Right cardiac atrium (tissue), 5 donors: ENCODE results near the gene FAM20C. TPM values are rescaled to one million over a fixed set of nuclear protein-coding genes. Genes with fewer than 3 reads are reported as not detected.
"Not testable (repeated sequence)": the region's sequence is repeated elsewhere in the genome, so short reads cannot be mapped to it uniquely, and the experiment has no call there.

Experiments
- ATAC-seq, 2 donors: fragments of 200-7000 bp; cut with Tn5 transposase; one replicate each; pipeline versions ENCODE4 v1.8.0 to v1.9.1; 2020; ENCODE audit warnings: moderate library complexity in 2 of 2, mild to moderate bottlenecking in 1 of 2
- DNase-seq, 3 donors: peaks; one replicate each; pipeline ENCODE4 v3.0.0-alpha.2; 2020
- H3K27ac ChIP-seq: one replicate; pipeline ENCODE4 v1.5.1; 2013; ENCODE audit warnings: mild to moderate bottlenecking, low read length, control low read depth, moderate library complexity
- H3K27me3 ChIP-seq: one replicate; pipeline ENCODE4 v1.6.1; 2013; ENCODE audit not compliant: control insufficient read depth, insufficient read depth
- H3K4me1 ChIP-seq: one replicate; pipeline ENCODE4 v1.6.1; 2013; ENCODE audit warnings: low read length; ENCODE audit not compliant: control insufficient read depth, insufficient read depth
- H3K4me3 ChIP-seq: one replicate; pipeline ENCODE4 v1.5.1; 2013; ENCODE audit warnings: low read length, control low read depth
- H3K9me3 ChIP-seq: one replicate; pipeline ENCODE4 v1.6.1; 2013; ENCODE audit warnings: low read length; ENCODE audit not compliant: control insufficient read depth
- WGBS: extraction: QIAGEN DNeasy Blood & Tissue Kit; methylation state at CpG from one replicate; pipeline ENCODE4 v1.1.7; 2013; 5-methylcytosine and 5-hydroxymethylcytosine counted together
- intact Hi-C, 4 donors: fragments of 100-400 bp; cut with DNase I; formaldehyde crosslinking; loops; one replicate each; pipeline versions ENCODE4 v1.11.0 to v1.14.0; 2022 to 2023
- polyA plus RNA-seq: library from polyadenylated mRNA; stranded (reverse); fragments of 200-250 nt; gene quantifications from one replicate; pipeline ENCODE4 v1.2.3, GENCODE V29; 2013
- total RNA-seq, 4 donors: library from RNA; stranded (reverse); fragmentation: NEBNext Ultra II Directional; extraction: Animal tissue kit (Norgen Biotek cat#: 25700); gene quantifications; one replicate each; pipeline ENCODE4 v1.2.1, GENCODE V29; 2021
- donor health status: healthy with polysubstance abuse.
- donor health status: DM: no; HTN: yes; CAD: no.
- donor health status: DM: no; HTN: no; CAD: no.
- donor health status: DM: no; HTN: yes; CAD: no; lungs with severe emphysema.
- donor health status: DM: yes; HTN: yes; CAD: no.

The FAM20C gene
- total and polyA plus RNA-seq, 5 donors, result 17.6 to 46.3 (median 29.7) TPM

DNA sequence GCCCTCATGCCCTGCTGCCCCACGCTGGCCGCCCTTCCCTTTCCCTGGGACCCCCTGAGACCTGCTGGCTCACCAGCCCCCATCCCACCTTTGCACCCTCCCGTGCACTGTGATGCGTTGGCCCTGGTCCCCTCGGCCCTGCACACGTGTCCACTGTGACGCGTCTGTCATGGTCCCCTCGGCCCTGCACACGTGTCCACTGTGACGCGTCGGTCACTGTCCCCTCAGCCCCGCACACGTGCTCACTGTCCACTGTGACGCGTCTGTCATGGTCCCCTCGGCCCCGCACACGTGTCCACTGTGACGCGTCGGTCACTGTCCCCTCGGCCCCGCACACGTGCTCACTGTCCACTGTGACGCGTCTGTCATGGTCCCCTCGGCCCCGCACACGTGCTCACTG, 14.0 kb downstream of the FAM20C start:
- H3K27ac ChIP-seq, H3K27me3 ChIP-seq, H3K4me3 ChIP-seq, H3K9me3 ChIP-seq, ATAC-seq, H3K4me1 ChIP-seq, intact Hi-C loops: not testable (repeated sequence)
- WGBS, result 96% methylated on average over 31 of the region's 31 CpGs
- peak in 1 of 3 donors; percentile 55 for DNase-seq

DNA sequence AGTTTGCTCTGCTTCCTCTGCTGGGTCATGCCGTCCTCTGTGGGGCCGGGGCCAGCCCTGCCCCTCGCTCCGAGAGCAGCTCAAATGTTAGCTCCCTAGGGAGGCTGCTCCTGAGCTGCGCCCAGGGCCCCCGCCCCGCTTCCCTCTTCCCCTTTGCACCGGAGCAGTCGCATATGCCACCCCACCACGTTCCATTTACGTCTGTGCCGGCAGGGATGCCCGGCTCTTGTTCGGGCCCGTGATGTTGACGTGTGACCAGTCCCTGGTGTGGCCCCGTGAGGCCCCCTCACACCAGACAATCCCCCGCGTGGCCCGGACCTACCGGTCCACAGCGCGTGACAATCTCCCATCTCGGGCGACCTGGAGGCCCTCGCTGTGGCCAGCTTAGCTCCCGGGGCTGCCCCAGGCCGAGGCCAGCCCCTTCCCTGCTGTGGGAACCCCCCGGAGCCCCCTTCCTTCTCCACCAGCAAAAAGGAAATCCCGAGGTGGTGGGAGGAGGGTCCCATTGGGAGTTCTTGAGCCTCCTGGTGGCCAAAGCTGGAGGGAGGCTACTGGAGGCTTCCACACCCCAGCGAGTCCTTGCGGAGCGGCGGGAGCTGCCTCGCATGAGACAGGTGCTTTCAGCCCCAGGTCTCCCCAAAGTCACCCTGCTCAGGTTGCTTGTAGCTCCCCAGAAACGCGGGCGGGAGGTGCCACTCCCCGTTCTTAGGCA, 15.2 kb downstream of the FAM20C start:
- H3K27ac ChIP-seq, result no peak overlapping the region
- WGBS, result 89% methylated on average over 39 of the region's 39 CpGs
- intact Hi-C loops, result no loop called here
- no peak overlapping the region for H3K4me3 ChIP-seq
- H3K27me3 ChIP-seq, result no peaks in the 10 kb centered on the region
- no peak for ATAC-seq
- H3K4me1 ChIP-seq, result no peaks in the 10 kb centered on the region
- peak in 1 of 3 donors; percentile 55 for DNase-seq
- no peaks in the 10 kb centered on the region for H3K9me3 ChIP-seq

DNA sequence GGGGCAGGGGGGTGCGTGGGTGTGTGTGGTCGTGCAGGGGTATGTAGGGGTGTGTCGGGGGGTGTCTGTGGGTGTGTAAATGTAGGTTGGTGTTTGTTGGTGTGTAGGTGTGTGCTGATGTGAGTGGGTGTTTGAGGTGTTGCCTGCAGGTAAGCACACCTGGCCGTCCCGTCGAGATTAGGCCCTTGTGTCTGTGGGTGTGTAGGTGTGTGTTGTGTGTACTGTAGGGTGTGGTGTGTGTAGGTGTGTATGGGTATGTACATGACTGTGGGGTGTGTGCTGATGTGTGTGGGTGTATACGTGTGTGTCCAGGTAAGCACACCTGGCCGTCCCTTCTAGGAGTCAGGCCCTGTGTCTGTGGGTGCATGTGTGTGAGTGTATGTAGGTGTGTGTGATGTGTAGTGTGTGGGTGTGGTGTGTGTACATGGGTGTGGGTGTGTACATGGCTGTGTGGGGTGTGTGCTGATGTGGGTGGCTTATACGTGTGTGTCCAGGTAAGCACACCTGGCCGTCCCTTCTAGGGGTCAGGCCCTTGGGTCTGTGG, 15.8 kb downstream of the FAM20C start:
- no peaks in the 10 kb centered on the region for H3K4me1 ChIP-seq
- no peak overlapping the region for H3K27ac ChIP-seq
- intact Hi-C loops, result no loop called here
- DNase-seq (no peak), ATAC-seq (no peak)
- 89% methylated on average over 10 of the region's 10 CpGs for WGBS
- H3K27me3 ChIP-seq, result no peaks in the 10 kb centered on the region
- no peak overlapping the region for H3K4me3 ChIP-seq
- no peaks in the 10 kb centered on the region for H3K9me3 ChIP-seq

DNA sequence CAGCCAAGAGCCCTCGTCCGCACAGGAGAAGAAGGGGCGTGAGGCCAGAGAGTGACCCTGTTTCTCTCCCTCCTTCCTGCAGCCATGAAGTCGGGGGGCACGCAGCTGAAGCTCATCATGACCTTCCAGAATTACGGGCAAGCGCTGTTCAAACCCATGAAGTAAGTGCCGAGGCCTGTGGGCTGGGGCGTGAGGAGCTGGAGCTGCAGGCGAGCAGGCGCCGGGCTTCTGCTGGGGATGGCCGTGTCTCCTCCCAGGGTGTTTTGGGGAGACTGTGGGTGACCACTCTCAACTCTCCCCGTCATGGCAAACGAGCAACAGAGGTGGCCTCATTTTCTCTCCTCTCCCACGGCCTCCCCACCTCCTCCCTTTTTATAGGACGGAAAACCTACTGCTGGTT, 16.4 kb downstream of the FAM20C start:
- Histone ChIP-seq H3K4me1 (no peaks in the 10 kb centered on the region), H3K9me3 (no peaks in the 10 kb centered on the region), H3K27ac (no peak overlapping the region), H3K27me3 (no peaks in the 10 kb centered on the region), H3K4me3 (no peak overlapping the region)
- no peak for ATAC-seq
- DNase-seq, result peak in 1 of 3 donors; percentile 6
- WGBS, result 94% methylated on average over 17 of the region's 17 CpGs
- intact Hi-C loops, result no loop called here

DNA sequence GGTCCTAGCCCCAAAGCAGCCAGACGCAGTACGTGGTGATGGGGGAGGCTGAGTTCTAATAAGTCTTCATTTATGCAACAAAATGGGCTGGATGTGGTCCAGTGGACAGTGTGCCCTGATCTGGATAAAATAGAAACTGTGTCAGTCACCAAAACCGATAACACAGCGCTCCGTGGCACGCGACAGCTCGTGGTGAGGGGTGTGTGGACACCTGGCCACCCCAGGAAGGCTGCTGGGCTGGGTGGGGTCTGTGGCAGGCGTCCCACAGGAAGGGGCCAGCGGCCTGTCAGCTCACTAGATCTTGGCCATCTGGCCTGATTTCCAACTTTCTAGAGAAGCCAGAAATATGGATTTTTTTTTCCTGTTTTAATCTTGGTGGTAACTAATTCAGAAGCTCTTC, 17.0 kb downstream of the FAM20C start:
- intact Hi-C loops, result no loop called here
- H3K27me3 ChIP-seq, result no peaks in the 10 kb centered on the region
- no peak overlapping the region for H3K4me3 ChIP-seq
- H3K27ac ChIP-seq, result no peak overlapping the region
- H3K4me1 ChIP-seq, result no peaks in the 10 kb centered on the region
- 66% methylated on average over 10 of the region's 10 CpGs for WGBS
- DNase-seq (peak in 1 of 3 donors; percentile 44), ATAC-seq (no peak)
- H3K9me3 ChIP-seq, result no peaks in the 10 kb centered on the region

DNA sequence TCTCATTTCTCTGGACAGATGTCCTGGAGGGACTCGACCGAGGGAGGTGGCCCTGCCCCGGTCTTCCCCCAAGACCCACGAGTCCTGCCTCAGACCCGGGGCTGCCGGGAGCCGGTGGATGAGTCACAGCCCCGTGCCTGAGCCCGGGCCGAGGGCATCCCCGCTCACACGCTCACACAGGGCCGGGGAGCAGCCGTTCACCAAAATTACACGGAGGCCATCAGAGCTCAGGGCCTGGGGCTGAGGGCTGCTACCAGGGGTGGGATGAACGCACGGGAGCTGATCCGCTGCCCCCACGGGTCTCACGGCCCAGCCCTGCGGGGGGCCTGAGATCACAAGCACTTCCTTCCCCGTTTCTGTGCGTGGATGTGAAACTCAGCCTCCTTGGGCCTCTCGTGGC, 17.5 kb downstream of the FAM20C start:
- 78% methylated on average over 24 of the region's 24 CpGs for WGBS
- no peaks in the 10 kb centered on the region for H3K27me3 ChIP-seq
- DNase-seq (peak in 1 of 3 donors; percentile 60), ATAC-seq (peak in 1 of 2 donors; percentile 23)
- H3K9me3 ChIP-seq, result no peaks in the 10 kb centered on the region
- intact Hi-C loops, result no loop called here
- H3K27ac ChIP-seq, result no peak overlapping the region
- H3K4me3 ChIP-seq, result no peak overlapping the region
- peaks cover 2% of the 10 kb centered on the region for H3K4me1 ChIP-seq

DNA sequence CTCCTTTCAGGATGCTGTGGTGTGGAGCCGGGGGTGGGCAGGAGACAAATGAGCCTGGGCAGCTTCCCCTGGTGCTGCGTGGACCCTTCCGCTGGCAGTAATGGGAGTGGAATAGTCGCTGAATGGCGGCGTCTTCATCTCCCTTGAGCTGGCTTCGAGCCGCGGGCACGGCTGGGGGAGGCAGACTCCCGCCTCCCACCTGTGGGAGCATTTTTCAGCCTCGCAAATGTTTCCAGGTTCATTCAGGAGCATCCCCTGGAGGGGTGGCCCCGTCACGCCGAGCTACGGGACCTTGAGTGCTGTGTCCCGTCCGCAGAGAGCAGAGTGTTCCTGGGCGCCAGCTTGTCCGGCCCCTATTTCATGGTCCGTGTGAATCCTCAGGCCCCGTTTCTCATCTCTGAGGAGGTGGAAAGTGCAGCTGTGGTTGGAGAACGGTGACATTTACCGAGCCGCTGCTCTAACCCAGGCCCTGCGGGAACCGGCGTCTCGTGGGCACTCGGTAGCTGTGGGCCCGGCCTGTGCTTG, 18.1 kb downstream of the FAM20C start:
- H3K27me3 ChIP-seq, result no peaks in the 10 kb centered on the region
- ATAC-seq (no peak), DNase-seq (peak in 1 of 3 donors; percentile 49)
- H3K4me3 ChIP-seq, result no peak overlapping the region
- peaks cover 3% of the 10 kb centered on the region for H3K4me1 ChIP-seq
- intact Hi-C loops, result no loop called here
- no peaks in the 10 kb centered on the region for H3K9me3 ChIP-seq
- 93% methylated on average over 31 of the region's 31 CpGs for WGBS
- no peak overlapping the region for H3K27ac ChIP-seq

DNA sequence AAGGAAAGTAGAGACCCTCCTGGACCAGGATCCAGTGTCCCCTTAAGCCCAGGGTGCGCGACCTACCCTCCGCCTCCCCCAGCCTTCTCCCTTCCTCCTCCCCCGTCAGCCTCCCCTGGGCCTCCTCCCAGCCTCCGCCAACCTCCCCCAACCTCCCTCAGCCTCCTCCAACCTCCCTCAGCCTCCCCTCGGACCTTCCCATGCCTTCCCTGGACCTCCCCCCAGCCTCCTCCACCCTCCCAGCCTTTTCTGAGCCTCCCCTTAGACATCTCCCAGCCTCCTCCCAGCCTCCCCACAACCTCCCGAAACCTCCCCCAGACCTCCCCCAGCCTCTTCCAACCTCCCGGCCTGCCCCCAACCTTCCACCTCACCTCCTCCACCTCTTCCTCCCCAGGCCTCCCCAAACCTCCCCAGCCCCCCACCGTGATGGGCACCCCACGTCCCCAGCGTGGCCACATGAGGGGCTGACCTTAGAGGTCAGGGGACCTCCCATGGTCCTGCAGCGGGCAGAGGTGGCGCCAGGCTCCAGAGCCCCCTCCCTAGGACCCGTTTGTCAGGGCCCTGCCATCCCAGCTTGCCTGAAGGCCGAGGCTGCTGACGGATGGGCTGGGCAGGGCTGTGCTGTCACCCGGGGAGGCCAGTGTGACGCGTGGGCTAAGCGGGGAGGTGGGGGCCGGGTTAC, 18.8 kb downstream of the FAM20C start:
- no peak overlapping the region for H3K27ac ChIP-seq
- no peak for ATAC-seq
- intact Hi-C loops, result no loop called here
- no peaks in the 10 kb centered on the region for H3K27me3 ChIP-seq
- H3K9me3 ChIP-seq, result no peaks in the 10 kb centered on the region
- H3K4me1 ChIP-seq, result peaks cover 3% of the 10 kb centered on the region
- no peak overlapping the region for H3K4me3 ChIP-seq
- WGBS, result 93% methylated on average over 21 of the region's 21 CpGs
- DNase-seq, result peak in 1 of 3 donors; percentile 49

DNA sequence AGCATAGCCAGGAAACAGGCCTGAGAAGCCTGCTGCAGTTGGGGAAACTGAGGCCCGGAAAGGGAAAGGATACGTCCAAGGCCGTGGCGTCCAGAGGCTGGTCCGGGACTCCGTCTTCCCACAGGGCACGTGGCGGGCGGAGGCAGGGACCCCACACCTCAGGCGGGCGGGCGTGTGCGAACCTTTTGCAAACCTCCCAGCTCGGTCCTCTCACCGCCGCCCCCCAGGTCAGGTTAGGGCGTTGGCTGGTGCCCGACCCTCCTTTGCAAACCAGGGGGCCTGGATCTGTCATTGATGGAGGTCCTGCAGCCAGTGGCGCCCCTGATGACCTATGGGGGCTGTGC, 19.3 kb downstream of the FAM20C start:
- H3K4me1 ChIP-seq, result peaks cover 3% of the 10 kb centered on the region
- WGBS, result 97% methylated on average over 19 of the region's 19 CpGs

DNA sequence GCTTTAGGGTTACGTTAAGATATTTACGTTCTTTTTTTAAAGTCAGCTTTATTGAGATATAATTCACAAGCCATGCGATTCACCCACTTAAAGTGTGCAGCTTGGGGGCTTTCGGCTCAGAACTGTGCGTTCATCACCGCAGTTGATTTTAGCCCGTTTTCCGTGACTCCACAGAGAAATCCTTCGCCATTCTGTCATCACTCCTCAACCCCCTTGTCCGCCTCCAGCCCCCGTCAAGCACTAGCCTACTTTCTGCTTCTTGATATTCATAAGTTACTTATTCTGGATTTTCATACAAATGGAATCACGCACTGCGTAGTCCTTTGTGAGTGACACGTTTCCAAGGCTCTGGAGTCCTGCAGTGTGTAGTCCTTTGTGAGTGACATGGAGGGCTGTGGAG, 20.4 kb downstream of the FAM20C start:
- Histone ChIP-seq H3K9me3 (no peaks in the 10 kb centered on the region), H3K4me1 (peaks cover 3% of the 10 kb centered on the region), H3K27me3 (no peaks in the 10 kb centered on the region), H3K4me3 (no peak overlapping the region), H3K27ac (no peak overlapping the region)
- DNase-seq, result no peak
- no peak for ATAC-seq
- WGBS, result 95% methylated on average over 14 of the region's 14 CpGs
- intact Hi-C loops, result no loop called here

More for the DNA sequence above, 19.3 kb downstream of the FAM20C start:
- intact Hi-C loops, result no loop called here
- Histone ChIP-seq H3K9me3 (no peaks in the 10 kb centered on the region), H3K27me3 (no peaks in the 10 kb centered on the region), H3K27ac (no peak overlapping the region), H3K4me3 (no peak overlapping the region)
- ATAC-seq (no peak), DNase-seq (no peak)

DNA sequence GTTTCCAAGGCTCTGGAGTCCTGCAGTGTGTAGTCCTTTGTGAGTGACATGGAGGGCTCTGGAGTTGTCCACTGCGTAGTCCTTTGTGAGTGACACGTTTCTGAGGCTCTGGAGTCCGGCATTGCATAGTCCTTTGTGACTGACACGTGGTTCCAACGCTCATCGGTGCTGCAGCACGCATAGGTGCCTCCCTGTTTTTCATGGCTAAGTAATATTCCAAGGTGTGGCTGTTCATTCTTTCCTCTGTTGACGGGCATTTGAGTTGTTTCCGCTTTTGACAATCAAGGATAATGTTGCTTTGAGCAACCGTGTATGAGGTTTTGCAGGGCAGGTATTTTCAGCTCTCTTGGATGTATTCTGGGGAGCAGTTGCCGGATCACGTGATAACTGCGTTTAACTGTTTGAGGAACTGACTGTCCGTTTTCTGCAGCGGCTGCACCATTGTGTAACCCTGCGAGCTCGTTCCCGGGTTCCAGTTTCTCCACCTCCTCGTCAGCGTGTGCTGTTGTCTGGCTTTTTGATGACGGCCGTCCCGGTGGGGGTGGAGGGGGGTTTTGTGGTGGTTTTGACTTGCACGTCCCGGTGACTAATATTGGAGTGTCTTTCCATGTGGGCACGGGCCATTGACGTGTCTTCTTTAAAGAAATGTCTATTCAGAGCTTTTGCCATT, 21.1 kb downstream of the FAM20C start:
- Histone ChIP-seq H3K27ac (no peak overlapping the region), H3K4me1 (peaks cover 3% of the 10 kb centered on the region)
- no peak for ATAC-seq

More for the DNA sequence above, 21.1 kb downstream of the FAM20C start:
- intact Hi-C loops, result no loop called here
- 94% methylated on average over 27 of the region's 27 CpGs for WGBS
- H3K27me3 ChIP-seq, result no peaks in the 10 kb centered on the region
- DNase-seq, result peak in 2 of 3 donors; percentile 17 to 22
- H3K4me3 ChIP-seq, result no peak overlapping the region
- H3K9me3 ChIP-seq, result no peaks in the 10 kb centered on the region
